Astrocyte (in vitro differentiated cells and primary cell): ENCODE data around the gene TNPO1.

Source experiments
- EZH2 ChIP-seq: IDR thresholded peaks from 2 replicates; pipeline ENCODE4 v1.6.1; 2012; ENCODE audit warnings: mild to moderate bottlenecking, low read length, inconsistent platforms; ENCODE audit not compliant: insufficient read depth
- TF ChIP-seq, protein P1 (sequence below): IDR thresholded peaks from 2 replicates; pipeline ENCODE4 v1.5.1; 2011; ENCODE audit warnings: low read depth, mild to moderate bottlenecking, inconsistent platforms, low read length, moderate library complexity; ENCODE audit not compliant: insufficient read depth

DNA sequence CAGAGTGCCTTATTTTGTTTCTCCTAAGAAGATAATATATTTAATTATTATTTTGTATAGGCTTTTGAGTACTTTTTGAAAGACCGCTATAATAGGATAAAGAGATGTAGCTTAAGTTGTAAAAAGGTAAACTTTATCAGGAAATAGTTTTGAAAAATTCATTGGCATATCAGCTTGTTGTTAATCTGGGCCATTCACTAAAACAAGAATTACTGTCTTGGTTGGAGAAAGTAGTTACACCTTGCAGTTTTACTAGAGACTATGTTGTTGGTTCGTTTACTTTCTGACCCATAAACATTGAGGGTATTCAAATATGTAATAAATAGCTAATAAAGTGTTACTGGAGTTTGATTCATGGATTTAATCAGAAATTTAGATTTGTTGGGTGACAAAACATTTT, 33.7 kb downstream of the TNPO1 start:
- TF ChIP-seq, protein P1, sequence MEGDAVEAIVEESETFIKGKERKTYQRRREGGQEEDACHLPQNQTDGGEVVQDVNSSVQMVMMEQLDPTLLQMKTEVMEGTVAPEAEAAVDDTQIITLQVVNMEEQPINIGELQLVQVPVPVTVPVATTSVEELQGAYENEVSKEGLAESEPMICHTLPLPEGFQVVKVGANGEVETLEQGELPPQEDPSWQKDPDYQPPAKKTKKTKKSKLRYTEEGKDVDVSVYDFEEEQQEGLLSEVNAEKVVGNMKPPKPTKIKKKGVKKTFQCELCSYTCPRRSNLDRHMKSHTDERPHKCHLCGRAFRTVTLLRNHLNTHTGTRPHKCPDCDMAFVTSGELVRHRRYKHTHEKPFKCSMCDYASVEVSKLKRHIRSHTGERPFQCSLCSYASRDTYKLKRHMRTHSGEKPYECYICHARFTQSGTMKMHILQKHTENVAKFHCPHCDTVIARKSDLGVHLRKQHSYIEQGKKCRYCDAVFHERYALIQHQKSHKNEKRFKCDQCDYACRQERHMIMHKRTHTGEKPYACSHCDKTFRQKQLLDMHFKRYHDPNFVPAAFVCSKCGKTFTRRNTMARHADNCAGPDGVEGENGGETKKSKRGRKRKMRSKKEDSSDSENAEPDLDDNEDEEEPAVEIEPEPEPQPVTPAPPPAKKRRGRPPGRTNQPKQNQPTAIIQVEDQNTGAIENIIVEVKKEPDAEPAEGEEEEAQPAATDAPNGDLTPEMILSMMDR = no peak
- TF ChIP-seq EZH2 = no peak
